NCI-H1417 treated with DMSO at 0.1 percent for 48 hours (cell line): ENCODE results near the gene CACNA2D4.

Experiments used
- DNase-seq: peaks from one replicate; lab custom pipeline; 2025; lab: John Stamatoyannopoulos, UW

Gene CACNA2D4

GRCh38 chr12:1815814-1816729 is 102.4 kb downstream of the CACNA2D4 start:
- DNase-seq: no peak

- DNase-seq: no peak
Observed at GRCh38 chr12:1815108-1815507, 103.3 kb downstream of the CACNA2D4 start.

- DNase-seq: no peak
Observed at GRCh38 chr12:1814266-1814665, 104.2 kb downstream of the CACNA2D4 start.

GRCh38 chr12:1812650-1813302 is 105.7 kb downstream of the CACNA2D4 start:
- DNase-seq: no peak

- DNase-seq: no peak
Observed at GRCh38 chr12:1811948-1812291, 106.5 kb downstream of the CACNA2D4 start.

GRCh38 chr12:1811281-1811947 is 107.0 kb downstream of the CACNA2D4 start:
- no peak for DNase-seq

- no peak for DNase-seq
Observed at GRCh38 chr12:1810931-1811280, 107.5 kb downstream of the CACNA2D4 start.

- no peak for DNase-seq
Observed at GRCh38 chr12:1810201-1810930, 108.1 kb downstream of the CACNA2D4 start.

- DNase-seq: no peak
Observed at GRCh38 chr12:1809591-1810190, 108.8 kb downstream of the CACNA2D4 start.

GRCh38 chr12:1808798-1809480 is 109.5 kb downstream of the CACNA2D4 start:
- DNase-seq: no peak

GRCh38 chr12:1808036-1808797 is 110.2 kb downstream of the CACNA2D4 start:
- DNase-seq: no peak

GRCh38 chr12:1807087-1807860 is 111.2 kb downstream of the CACNA2D4 start:
- DNase-seq: no peak

GRCh38 chr12:1806301-1807086 is 112.0 kb downstream of the CACNA2D4 start:
- no peak for DNase-seq

GRCh38 chr12:1805441-1806081 is 112.9 kb downstream of the CACNA2D4 start:
- DNase-seq: no peak

GRCh38 chr12:1804545-1805332 is 113.7 kb downstream of the CACNA2D4 start:
- peak; percentile 3 for DNase-seq

GRCh38 chr12:1803736-1804135 is 114.7 kb downstream of the CACNA2D4 start:
- DNase-seq: no peak

- no peak for DNase-seq
Observed at GRCh38 chr12:1801303-1801975, 117.0 kb downstream of the CACNA2D4 start.
